ENCODE measurements around the gene HPCAL4. TPM values are rescaled to one million over a fixed set of nuclear protein-coding genes. Genes with fewer than 3 reads are reported as not detected.

The HPCAL4 gene
- total RNA-seq (2022), result 0.07 and 0.14 TPM in 2 replicates
- Bru-seq, nascent RNA, result percentile 6 among the genes with signal in this experiment
- BruChase-seq, experiment 1, labeled RNA remaining after a 2-hour chase, result not detected
- BruChase-seq, experiment 2, labeled RNA remaining after a 6-hour chase, result percentile 15 among the genes with signal in this experiment
- long read RNA-seq, result 0 reads

DNA sequence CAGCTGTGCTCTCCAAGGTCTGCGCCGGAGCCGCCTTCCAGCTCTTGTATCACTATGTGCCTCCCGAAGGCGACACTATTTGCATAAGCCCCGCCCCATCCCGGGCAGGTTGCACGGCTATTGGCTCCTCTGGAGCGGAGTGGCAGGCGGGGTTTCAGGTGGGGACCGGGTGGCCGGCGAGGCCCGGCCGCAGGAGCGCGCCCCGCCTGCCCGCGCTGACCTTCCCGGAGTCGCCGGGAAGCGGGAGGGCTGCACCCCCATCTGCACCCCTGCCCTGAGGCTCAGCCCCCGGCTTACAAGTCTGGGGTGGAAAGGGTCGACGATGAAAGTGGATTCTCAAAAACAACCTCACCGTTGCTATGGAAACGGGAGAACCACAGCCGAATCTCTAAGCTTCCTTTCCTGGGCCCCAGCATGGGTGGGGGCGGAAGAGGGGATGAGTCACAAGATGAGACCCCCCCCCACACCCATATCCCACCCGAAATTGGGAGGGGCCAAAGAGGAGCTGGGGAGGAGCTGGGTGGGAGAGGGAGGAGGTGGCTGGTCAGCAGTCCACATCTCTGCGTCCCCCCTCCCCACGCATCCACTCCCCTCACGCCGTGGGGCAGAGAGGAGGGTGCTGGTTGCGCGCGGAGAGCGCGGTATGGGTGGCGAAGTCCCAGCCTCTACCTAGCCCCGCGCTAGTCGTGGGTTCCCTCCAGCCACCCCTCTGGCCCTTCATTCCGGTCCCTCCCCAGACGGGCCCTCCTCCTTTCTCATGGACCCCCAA lies at the start of gene HPCAL4:
Gene HPCAL4 (minus strand): TSS at position 51 of the 769 bp plus-strand sequence. CDS start 6,830 bp downstream, outside the sequence.
- intact Hi-C loops (cut with micrococcal nuclease; ENCODE audit: unreplicated experiment), result no loop called here
- ChIA-PET POLR2A (interaction anchor here (1.0 to 1.3 kb wide), 2 partner anchors 10 to 47 kb away, joined by 4 to 11 read pairs; partner anchors contain the start of gene PPIE), CTCF (interaction anchor here (0.5 to 1.1 kb wide), 5 partner anchors 34 to 641 kb away, joined by 3 to 6 read pairs (median 4); no protein-coding TSS in a partner anchor)
- Mint-ChIP-seq H3K4me1 (ENCODE audit: low read depth, unreplicated experiment) (no peaks in the 10 kb centered on the region), H3K27me3 (ENCODE audit: insufficient read depth, unreplicated experiment) (peaks cover 16% of the 10 kb centered on the region), H3K9me3 (ENCODE audit: unreplicated experiment) (no peaks in the 10 kb centered on the region), H3K36me3 (ENCODE audit: insufficient read depth, unreplicated experiment) (no peaks in the 10 kb centered on the region), H3K27ac (ENCODE audit: unreplicated experiment) (no peak within 1 kb of the TSS), H3K4me3 (ENCODE audit: unreplicated experiment) (peak within 1 kb of the TSS; percentile 58)
- Histone ChIP-seq H3K27me3 (replicated peaks; ENCODE audit: control insufficient read depth, insufficient read depth, low read length) (no peaks in the 10 kb centered on the region; the same call in 1 of the 2 replicates), H3K4me1 (peaks cover 4% of the 10 kb centered on the region; the same call in 1 of the 2 replicates), H3K36me3 (ENCODE audit: control insufficient read depth, insufficient read depth, low read length) (no peaks in the 10 kb centered on the region), H3K4me3 (ENCODE audit: low read depth, low read length) (peak within 1 kb of the TSS; percentile 30), H3K9me3 (no peaks in the 10 kb centered on the region)
- TF ChIP-seq, protein P1, sequence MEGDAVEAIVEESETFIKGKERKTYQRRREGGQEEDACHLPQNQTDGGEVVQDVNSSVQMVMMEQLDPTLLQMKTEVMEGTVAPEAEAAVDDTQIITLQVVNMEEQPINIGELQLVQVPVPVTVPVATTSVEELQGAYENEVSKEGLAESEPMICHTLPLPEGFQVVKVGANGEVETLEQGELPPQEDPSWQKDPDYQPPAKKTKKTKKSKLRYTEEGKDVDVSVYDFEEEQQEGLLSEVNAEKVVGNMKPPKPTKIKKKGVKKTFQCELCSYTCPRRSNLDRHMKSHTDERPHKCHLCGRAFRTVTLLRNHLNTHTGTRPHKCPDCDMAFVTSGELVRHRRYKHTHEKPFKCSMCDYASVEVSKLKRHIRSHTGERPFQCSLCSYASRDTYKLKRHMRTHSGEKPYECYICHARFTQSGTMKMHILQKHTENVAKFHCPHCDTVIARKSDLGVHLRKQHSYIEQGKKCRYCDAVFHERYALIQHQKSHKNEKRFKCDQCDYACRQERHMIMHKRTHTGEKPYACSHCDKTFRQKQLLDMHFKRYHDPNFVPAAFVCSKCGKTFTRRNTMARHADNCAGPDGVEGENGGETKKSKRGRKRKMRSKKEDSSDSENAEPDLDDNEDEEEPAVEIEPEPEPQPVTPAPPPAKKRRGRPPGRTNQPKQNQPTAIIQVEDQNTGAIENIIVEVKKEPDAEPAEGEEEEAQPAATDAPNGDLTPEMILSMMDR (IDR thresholded peaks at IDR 0.05; ENCODE audit: insufficient read depth in 1 of 2, low read depth in 1 of 2, low read length in 1 of 2, severe bottlenecking in 1 of 2, unreplicated experiment in 1 of 2), result no peak
- peak; percentile 92 for DNase-seq
- no TSS peak for BruUV-seq (replicated peaks)

- intact Hi-C loops (cut with micrococcal nuclease; ENCODE audit: unreplicated experiment), result no loop called here
- CTCF ChIA-PET, result interaction anchor here (0.7 to 1.7 kb wide), 7 partner anchors 19 to 158 kb away, joined by 3 to 7 read pairs (median 4); no protein-coding TSS in a partner anchor
- peaks cover 11% of the 10 kb centered on the region; the same call in 1 of the 2 replicates for H3K4me1 ChIP-seq
Measured at GRCh38 chr1:39738622-39739366, 47.6 kb upstream of the HPCAL4 start, which contains the start of gene PPIE. Gene PPIE (plus strand): TSS chr1:39738882. CDS start chr1:39738901, 19 bp downstream.

More at GRCh38 chr1:39738622-39739366, 47.6 kb upstream of the HPCAL4 start, which contains the start of gene PPIE:
- peak; percentile 81 to 91 for DNase-seq
- Histone ChIP-seq H3K27me3 (replicated peaks; ENCODE audit: control insufficient read depth, insufficient read depth, low read length) (no peaks in the 10 kb centered on the region), H3K36me3 (ENCODE audit: control insufficient read depth, insufficient read depth, low read length) (no peaks in the 10 kb centered on the region; the same call in none of the 2 replicates), H3K9me3 (no peaks in the 10 kb centered on the region), H3K4me3 (ENCODE audit: low read depth, low read length) (peak within 1 kb of the TSS; percentile 79)
- POLR2A ChIA-PET, result interaction anchor here (0.5 to 1.0 kb wide), 19 partner anchors 11 to 468 kb away, joined by 3 to 11 read pairs (median 4); partner anchors contain the start of gene HPCAL4
- peaks cover 2% of the 10 kb centered on the region for H3K27me3 Mint-ChIP-seq (ENCODE audit: insufficient read depth, unreplicated experiment)
- no peaks in the 10 kb centered on the region for H3K9me3 Mint-ChIP-seq (ENCODE audit: unreplicated experiment)
- peaks cover 10% of the 10 kb centered on the region for H3K4me1 Mint-ChIP-seq (ENCODE audit: low read depth, unreplicated experiment)
- peak within 1 kb of the TSS; percentile 94 for H3K4me3 Mint-ChIP-seq (ENCODE audit: unreplicated experiment)
- TF ChIP-seq, protein P1 (IDR thresholded peaks at IDR 0.05; ENCODE audit: insufficient read depth in 1 of 2, low read depth in 1 of 2, low read length in 1 of 2, severe bottlenecking in 1 of 2, unreplicated experiment in 1 of 2), result no peak
- no TSS peak for BruUV-seq (replicated peaks)
- peak within 1 kb of the TSS; percentile 95 for H3K27ac Mint-ChIP-seq (ENCODE audit: unreplicated experiment)
- peaks cover 32% of the 10 kb centered on the region for H3K36me3 Mint-ChIP-seq (ENCODE audit: insufficient read depth, unreplicated experiment)
